GM23338 (cell line): ENCODE data around the gene TFIP11. TPM values are rescaled to one million over a fixed set of nuclear protein-coding genes. Genes with fewer than 3 reads are reported as not detected.

Experiments
- ATAC-seq: fragments of 200-7000 bp; cut with Tn5 transposase; 3 replicates; pipeline ENCODE4 v1.9.1; 2020
- DNase-seq: peaks from one replicate; pipeline ENCODE4 v3.0.0-alpha.2; 2015; ENCODE audit warnings: low spot score
- H2AFZ ChIP-seq: fragments of 200-600 bp; sonication (generic); 2 replicates; pipeline ENCODE4 v1.8.0; 2016; ENCODE audit warnings: antibody characterized with exemption, mild to moderate bottlenecking, moderate library complexity
- H3F3A ChIP-seq: fragments of 200-600 bp; sonication (generic); replicated peaks from 2 replicates; pipeline ENCODE4 v1.8.0; 2017; ENCODE audit warnings: antibody characterized with exemption, mixed run types, low read depth
- H3K27ac ChIP-seq: fragments of 200-600 bp; sonication (generic); 2 replicates; pipeline ENCODE4 v1.6.1; 2016; ENCODE audit warnings: low read depth
- H3K27me3 ChIP-seq: fragments of 200-600 bp; sonication (generic); 2 replicates; pipeline ENCODE4 v1.8.0; 2016; ENCODE audit warnings: mild to moderate bottlenecking, mixed run types, moderate library complexity; ENCODE audit not compliant: insufficient read depth
- H3K36me3 ChIP-seq: fragments of 200-600 bp; sonication (generic); 2 replicates; pipeline ENCODE4 v1.8.0; 2016; ENCODE audit warnings: mild to moderate bottlenecking; ENCODE audit not compliant: insufficient read depth
- H3K4me1 ChIP-seq: fragments of 200-600 bp; sonication (generic); 2 replicates; pipeline ENCODE4 v1.8.0; 2016; ENCODE audit warnings: mild to moderate bottlenecking, moderate library complexity; ENCODE audit not compliant: insufficient read depth
- H3K4me2 ChIP-seq: fragments of 200-600 bp; sonication (generic); 2 replicates; pipeline ENCODE4 v1.7.1; 2017; ENCODE audit warnings: mixed run types
- H3K4me3 ChIP-seq: fragments of 200-600 bp; sonication (generic); 2 replicates; pipeline ENCODE4 v1.6.1; 2016; ENCODE audit warnings: mixed run types
- H3K79me2 ChIP-seq: fragments of 200-600 bp; sonication (generic); replicated peaks from 2 replicates; pipeline ENCODE4 v1.8.0; 2017; ENCODE audit warnings: mild to moderate bottlenecking; ENCODE audit not compliant: insufficient read depth
- H3K9me2 ChIP-seq: fragments of 200-600 bp; sonication (generic); 2 replicates; pipeline ENCODE4 v1.8.0; 2017; ENCODE audit not compliant: insufficient read depth
- H4K20me1 ChIP-seq: fragments of 200-600 bp; sonication (generic); replicated peaks from 2 replicates; pipeline ENCODE4 v1.8.0; 2017; ENCODE audit warnings: mild to moderate bottlenecking; ENCODE audit not compliant: insufficient read depth
- H3K27ac Mint-ChIP-seq: 2 replicates; pipeline ENCODE4 v1.8.0; 2020; ENCODE audit warnings: inconsistent platforms, mild to moderate bottlenecking, moderate library complexity, mixed read lengths
- H3K27me3 Mint-ChIP-seq: 3 replicates; pipeline ENCODE4 v1.8.0; 2022; ENCODE audit warnings: low read depth, mild to moderate bottlenecking, moderate library complexity, mixed read lengths, inconsistent platforms; ENCODE audit not compliant: insufficient read depth, poor library complexity
- H3K36me3 Mint-ChIP-seq: 3 replicates; pipeline ENCODE4 v1.8.0; 2021; ENCODE audit warnings: low read depth, mild to moderate bottlenecking, inconsistent platforms, moderate library complexity, mixed read lengths
- H3K4me1 Mint-ChIP-seq: 3 replicates; pipeline ENCODE4 v1.8.0; 2020; ENCODE audit warnings: mild to moderate bottlenecking, inconsistent platforms, mixed read lengths
- H3K4me3 Mint-ChIP-seq: 3 replicates; pipeline ENCODE4 v1.8.0; 2021; ENCODE audit warnings: moderate library complexity, mild to moderate bottlenecking, inconsistent platforms, mixed read lengths
- H3K9me3 Mint-ChIP-seq: 3 replicates; pipeline ENCODE4 v1.8.0; 2020; ENCODE audit warnings: moderate library complexity, mild to moderate bottlenecking, inconsistent platforms, mixed read lengths
- CREB1 ChIP-seq: fragments of 250-450 bp; sonication (Bioruptor Pico); IDR thresholded peaks from 2 replicates; pipeline ENCODE4 v1.5.0; 2020; ENCODE audit warnings: low read depth, mild to moderate bottlenecking, moderate library complexity
- ETS1 ChIP-seq: IDR thresholded peaks from 2 replicates; pipeline ENCODE4 v1.6.1; 2016; ENCODE audit warnings: antibody characterized with exemption
- EZH2 ChIP-seq: fragments of 200-600 bp; sonication (generic); IDR thresholded peaks from one replicate; pipeline ENCODE4 v1.8.0; 2017; ENCODE audit warnings: antibody characterized with exemption, mild to moderate bottlenecking, low read depth; ENCODE audit not compliant: unreplicated experiment
- EZH2phosphoT487 ChIP-seq: fragments of 200-600 bp; sonication (generic); IDR thresholded peaks from one replicate; pipeline ENCODE4 v1.8.1; 2018; ENCODE audit warnings: antibody characterized with exemption; ENCODE audit not compliant: unreplicated experiment
- JUNB ChIP-seq: IDR thresholded peaks from one replicate; pipeline ENCODE4 v1.6.1; 2016; ENCODE audit warnings: antibody characterized with exemption; ENCODE audit not compliant: unreplicated experiment
- NANOG ChIP-seq: IDR thresholded peaks from 2 replicates; pipeline ENCODE4 v1.6.1; 2016; ENCODE audit warnings: antibody characterized with exemption, borderline replicate concordance
- ZNF114 ChIP-seq: fragments of 250-450 bp; sonication (Bioruptor Pico); IDR thresholded peaks from 2 replicates; pipeline ENCODE4 v1.5.0; 2020; ENCODE audit warnings: mild to moderate bottlenecking, moderate library complexity
- ZNF331 ChIP-seq: fragments of 250-450 bp; sonication (Bioruptor Pico); IDR thresholded peaks from 2 replicates; pipeline ENCODE4 v1.5.0; 2020; ENCODE audit warnings: low read depth, mild to moderate bottlenecking, moderate library complexity
- polyA plus RNA-seq: library from polyadenylated mRNA; unstranded; fragments of >200 nt; fragmentation: Nextera tagmentation; extraction: Ambion mirVana; gene quantifications from 2 replicates; pipeline ENCODE4 v1.2.1, GENCODE V29; 2016
- total RNA-seq: library from RNA; depleted of rRNA; stranded (reverse); fragments of >200 nt; shearing (Covaris generic); gene quantifications from 2 replicates; pipeline ENCODE4 v1.2.3, GENCODE V29; 2014
- TF ChIP-seq, protein P1 (sequence below): IDR thresholded peaks from one replicate; pipeline ENCODE4 v1.6.1; 2018; ENCODE audit warnings: antibody characterized with exemption; ENCODE audit not compliant: unreplicated experiment
- TF ChIP-seq, protein P2 (sequence below), 2 experiments: fragments of 200-600 bp in 1 of 2; sonication (generic) in 1 of 2; conservative IDR thresholded peaks; 2 replicates each; pipeline versions ENCODE4 v1.5.1 to v1.6.1; 2016 to 2017; ENCODE audit warnings: antibody characterized with exemption in 2 of 2, low read depth in 2 of 2, mild to moderate bottlenecking in 2 of 2, moderate library complexity in 1 of 2

Gene TFIP11
- total and polyA plus RNA-seq, 2 experiments from 2014 or later, result 17.1 to 26.2 TPM

GRCh38 chr22:26485806-26486390 lies 26.4 kb downstream of the TFIP11 start (continued):
- TF ChIP-seq ETS1, result no peak
- TF ChIP-seq ZNF114 (CRISPR knock-in tag), result no peak
- TF ChIP-seq NANOG, result no peak
- no peak for TF ChIP-seq EZH2phosphoT487
- TF ChIP-seq EZH2, result no peak
- TF ChIP-seq, protein P1, sequence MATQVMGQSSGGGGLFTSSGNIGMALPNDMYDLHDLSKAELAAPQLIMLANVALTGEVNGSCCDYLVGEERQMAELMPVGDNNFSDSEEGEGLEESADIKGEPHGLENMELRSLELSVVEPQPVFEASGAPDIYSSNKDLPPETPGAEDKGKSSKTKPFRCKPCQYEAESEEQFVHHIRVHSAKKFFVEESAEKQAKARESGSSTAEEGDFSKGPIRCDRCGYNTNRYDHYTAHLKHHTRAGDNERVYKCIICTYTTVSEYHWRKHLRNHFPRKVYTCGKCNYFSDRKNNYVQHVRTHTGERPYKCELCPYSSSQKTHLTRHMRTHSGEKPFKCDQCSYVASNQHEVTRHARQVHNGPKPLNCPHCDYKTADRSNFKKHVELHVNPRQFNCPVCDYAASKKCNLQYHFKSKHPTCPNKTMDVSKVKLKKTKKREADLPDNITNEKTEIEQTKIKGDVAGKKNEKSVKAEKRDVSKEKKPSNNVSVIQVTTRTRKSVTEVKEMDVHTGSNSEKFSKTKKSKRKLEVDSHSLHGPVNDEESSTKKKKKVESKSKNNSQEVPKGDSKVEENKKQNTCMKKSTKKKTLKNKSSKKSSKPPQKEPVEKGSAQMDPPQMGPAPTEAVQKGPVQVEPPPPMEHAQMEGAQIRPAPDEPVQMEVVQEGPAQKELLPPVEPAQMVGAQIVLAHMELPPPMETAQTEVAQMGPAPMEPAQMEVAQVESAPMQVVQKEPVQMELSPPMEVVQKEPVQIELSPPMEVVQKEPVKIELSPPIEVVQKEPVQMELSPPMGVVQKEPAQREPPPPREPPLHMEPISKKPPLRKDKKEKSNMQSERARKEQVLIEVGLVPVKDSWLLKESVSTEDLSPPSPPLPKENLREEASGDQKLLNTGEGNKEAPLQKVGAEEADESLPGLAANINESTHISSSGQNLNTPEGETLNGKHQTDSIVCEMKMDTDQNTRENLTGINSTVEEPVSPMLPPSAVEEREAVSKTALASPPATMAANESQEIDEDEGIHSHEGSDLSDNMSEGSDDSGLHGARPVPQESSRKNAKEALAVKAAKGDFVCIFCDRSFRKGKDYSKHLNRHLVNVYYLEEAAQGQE, result no peak
- no peak for TF ChIP-seq ZNF331
- TF ChIP-seq, protein P2, sequence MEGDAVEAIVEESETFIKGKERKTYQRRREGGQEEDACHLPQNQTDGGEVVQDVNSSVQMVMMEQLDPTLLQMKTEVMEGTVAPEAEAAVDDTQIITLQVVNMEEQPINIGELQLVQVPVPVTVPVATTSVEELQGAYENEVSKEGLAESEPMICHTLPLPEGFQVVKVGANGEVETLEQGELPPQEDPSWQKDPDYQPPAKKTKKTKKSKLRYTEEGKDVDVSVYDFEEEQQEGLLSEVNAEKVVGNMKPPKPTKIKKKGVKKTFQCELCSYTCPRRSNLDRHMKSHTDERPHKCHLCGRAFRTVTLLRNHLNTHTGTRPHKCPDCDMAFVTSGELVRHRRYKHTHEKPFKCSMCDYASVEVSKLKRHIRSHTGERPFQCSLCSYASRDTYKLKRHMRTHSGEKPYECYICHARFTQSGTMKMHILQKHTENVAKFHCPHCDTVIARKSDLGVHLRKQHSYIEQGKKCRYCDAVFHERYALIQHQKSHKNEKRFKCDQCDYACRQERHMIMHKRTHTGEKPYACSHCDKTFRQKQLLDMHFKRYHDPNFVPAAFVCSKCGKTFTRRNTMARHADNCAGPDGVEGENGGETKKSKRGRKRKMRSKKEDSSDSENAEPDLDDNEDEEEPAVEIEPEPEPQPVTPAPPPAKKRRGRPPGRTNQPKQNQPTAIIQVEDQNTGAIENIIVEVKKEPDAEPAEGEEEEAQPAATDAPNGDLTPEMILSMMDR (conservative IDR thresholded peaks at IDR 0.05; ENCODE audit: low read depth in 2 of 2), result no peak
- no peak for TF ChIP-seq JUNB

GRCh38 chr22:26485013-26485412 lies 27.3 kb downstream of the TFIP11 start:
- no peak for DNase-seq
- H3K36me3 ChIP-seq, result peaks cover 23% of the 10 kb centered on the region
- peak overlapping the region; percentile 97 for H3K4me2 ChIP-seq
- H3K27me3 ChIP-seq, result no peaks in the 10 kb centered on the region
- peaks cover 27% of the 10 kb centered on the region for H3K4me1 ChIP-seq
- Mint-ChIP-seq H3K27ac (no peak overlapping the region; the same call in 1 of the 2 replicates), H3K36me3 (peaks cover 30% of the 10 kb centered on the region), H3K27me3 (peaks cover 2% of the 10 kb centered on the region), H3K9me3 (0 out of 3 replicates have a peak, but pooled peaks cover 2% of the 10 kb centered on the region), H3K4me1 (peaks cover 37% of the 10 kb centered on the region), H3K4me3 (peak overlapping the region; percentile 98)
- 0 out of 2 replicates have a peak overlapping the region, but pooled peaks have one; percentile 99 for H3K27ac ChIP-seq
- TF ChIP-seq EZH2 (no peak), CREB1 (no peak), ZNF114 (CRISPR knock-in tag) (no peak)
- H3K79me2 ChIP-seq, result peaks cover 60% of the 10 kb centered on the region
- H3K4me3 ChIP-seq, result peak overlapping the region; percentile 99; the same call in 1 of the 2 replicates
- peaks cover 31% of the 10 kb centered on the region for H3F3A ChIP-seq
- H3K9me2 ChIP-seq, result no peaks in the 10 kb centered on the region
- peaks cover 11% of the 10 kb centered on the region; the same call in 1 of the 2 replicates for H4K20me1 ChIP-seq
- ATAC-seq, result no peak
- no peak overlapping the region for H2AFZ ChIP-seq
